HG02970 (cell line): Measurements from ENCODE around the gene MYCBPAP.

Experiments
- ATAC-seq: cut with Tn5 transposase; IDR thresholded peaks from one replicate; pipeline ENCODE4 v1.9.1; 2021; ENCODE audit warnings: mild to moderate bottlenecking, moderate library complexity, moderate number of reproducible peaks; ENCODE audit not compliant: unreplicated experiment, low FRiP score

The MYCBPAP gene

GRCh38 chr17:50565402-50566350 is 57.4 kb downstream of the MYCBPAP start:
- ATAC-seq = no peak

GRCh38 chr17:50566886-50567285 is 58.6 kb downstream of the MYCBPAP start:
- ATAC-seq = no peak

DNA sequence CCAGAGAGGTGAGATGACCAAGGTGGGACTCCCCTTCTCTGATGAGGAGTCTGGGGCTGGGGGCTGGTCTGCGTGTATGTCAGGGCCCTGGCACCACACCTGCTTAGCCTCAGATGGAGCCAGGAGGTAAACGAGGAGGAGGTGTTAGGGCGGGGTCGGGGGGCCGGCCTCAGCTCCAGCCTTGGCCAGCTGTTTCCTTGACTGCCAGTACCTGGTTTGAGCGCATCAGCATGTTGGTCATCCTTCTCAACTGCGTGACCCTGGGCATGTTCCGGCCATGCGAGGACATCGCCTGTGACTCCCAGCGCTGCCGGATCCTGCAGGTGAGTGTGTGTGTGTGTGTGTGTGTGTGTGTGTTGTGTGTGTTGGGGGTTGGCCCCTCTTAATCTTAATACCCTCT is 60.4 kb downstream of the MYCBPAP start:
- ATAC-seq = no peak

DNA sequence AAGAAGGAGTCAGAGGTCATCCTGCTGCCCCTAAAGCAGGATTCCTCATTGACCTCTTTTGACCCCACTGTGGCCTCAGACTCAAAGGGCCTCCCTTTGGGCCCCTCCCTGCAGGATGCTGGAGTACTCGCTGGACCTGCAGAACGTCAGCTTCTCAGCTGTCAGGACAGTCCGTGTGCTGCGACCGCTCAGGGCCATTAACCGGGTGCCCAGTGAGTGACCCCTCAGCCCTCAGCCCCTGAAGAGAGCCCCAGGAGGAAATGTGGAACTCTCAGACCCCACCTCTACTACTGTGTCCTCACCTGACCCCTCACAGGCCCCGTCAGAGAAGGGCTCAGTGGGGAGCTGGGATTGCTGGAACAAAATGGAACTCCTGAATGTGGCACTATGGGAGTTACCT is 61.4 kb downstream of the MYCBPAP start:
- ATAC-seq = no peak

GRCh38 chr17:50570032-50570431 is 61.8 kb downstream of the MYCBPAP start:
- ATAC-seq = no peak

- ATAC-seq = no peak
These were observed 62.3 kb downstream of the MYCBPAP start for GRCh38 chr17:50570528-50570927.

- ATAC-seq = no peak
These were observed 63.4 kb downstream of the MYCBPAP start for GRCh38 chr17:50571681-50572080.

GRCh38 chr17:50572541-50572940 is 64.3 kb downstream of the MYCBPAP start:
- no peak for ATAC-seq

DNA sequence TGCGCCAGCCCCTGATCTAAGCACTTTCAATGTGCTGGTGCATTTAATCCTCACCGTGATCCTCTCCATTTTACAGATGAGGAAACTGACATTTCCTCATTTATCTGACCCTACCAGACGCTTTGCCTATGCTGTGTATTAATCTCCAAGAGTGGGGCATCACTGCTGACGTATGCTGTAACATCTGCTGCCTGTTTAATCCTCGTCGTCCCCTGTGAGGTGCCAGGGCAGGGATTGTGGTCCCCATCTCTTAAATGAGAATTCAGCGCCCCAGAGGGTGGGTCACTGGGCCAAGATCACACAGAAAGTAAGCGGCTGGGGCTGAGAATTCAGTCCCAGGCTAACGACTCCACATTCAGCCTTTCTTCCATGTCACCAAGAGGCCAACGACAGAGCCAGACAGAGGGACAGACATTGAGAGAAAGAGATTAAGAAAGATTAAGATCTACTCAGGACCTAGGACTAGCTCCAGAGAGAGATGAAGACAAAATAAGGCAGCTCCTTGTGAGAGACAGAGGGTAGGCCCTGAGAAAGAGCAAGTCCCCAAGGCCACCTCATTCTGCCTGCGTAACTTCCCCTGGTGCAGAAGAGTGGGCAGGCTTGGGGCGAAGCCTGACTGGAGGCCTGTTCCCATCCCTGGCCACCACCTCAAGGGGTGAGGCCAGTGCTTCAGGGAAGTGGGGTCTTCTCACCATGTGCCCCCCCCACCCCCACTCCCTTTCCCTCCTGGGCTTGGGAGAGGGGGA is 65.8 kb downstream of the MYCBPAP start:
- no peak for ATAC-seq

GRCh38 chr17:50575581-50576210 is 67.5 kb downstream of the MYCBPAP start:
- no peak for ATAC-seq

GRCh38 chr17:50576864-50577263 is 68.6 kb downstream of the MYCBPAP start:
- ATAC-seq = no peak

DNA sequence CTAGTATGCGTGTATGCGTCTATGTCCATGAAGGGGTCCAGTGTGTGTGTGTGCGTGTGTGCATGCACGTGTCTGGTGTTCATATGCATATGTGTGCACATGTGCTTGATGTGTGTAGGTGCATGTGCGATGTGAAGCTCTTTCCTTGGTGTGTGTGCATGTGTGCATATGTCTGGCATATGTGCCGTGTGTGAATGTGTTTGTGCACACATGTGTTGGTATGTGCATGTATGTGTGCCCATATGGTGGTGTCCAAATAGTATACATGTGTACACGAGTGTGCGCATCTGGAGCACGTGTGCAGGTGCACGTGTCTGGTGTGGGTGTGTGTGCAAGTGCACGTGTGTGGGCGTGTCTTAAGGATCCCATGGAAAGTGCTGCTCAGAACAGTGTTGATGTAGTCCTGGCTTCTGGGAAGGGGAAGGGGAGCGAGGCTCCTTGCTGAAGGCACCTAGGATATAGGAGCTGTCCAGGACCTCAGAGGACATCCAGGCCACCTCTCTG is 69.3 kb downstream of the MYCBPAP start:
- no peak for ATAC-seq

DNA sequence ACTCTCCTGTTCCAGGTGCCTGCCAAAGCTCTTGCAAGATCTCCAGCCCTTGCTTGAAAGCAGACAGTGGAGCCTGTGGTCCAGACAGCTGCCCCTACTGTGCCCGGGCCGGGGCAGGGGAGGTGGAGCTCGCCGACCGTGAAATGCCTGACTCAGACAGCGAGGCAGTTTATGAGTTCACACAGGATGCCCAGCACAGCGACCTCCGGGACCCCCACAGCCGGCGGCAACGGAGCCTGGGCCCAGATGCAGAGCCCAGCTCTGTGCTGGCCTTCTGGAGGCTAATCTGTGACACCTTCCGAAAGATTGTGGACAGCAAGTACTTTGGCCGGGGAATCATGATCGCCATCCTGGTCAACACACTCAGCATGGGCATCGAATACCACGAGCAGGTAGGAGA is 69.9 kb downstream of the MYCBPAP start:
- no peak for ATAC-seq

DNA sequence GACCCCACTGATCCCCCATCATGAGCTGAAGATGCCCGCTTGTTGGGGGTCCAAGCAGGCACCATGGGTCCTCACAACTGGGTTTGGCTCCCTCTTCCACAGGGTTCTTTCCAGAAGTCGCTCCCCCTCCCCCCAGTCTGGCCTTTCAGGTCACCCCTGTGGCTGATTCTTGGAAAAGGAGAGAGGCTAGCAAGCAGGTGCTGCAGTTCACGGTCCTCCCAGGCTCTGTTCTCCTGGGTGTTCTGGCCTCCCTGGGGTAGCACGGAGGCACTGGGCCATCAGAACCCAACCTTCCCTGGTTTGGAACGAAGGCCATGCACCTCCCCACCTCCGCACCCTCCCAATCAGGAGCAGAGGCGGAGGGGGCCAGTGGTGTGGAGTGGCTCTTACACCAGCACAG is 71.2 kb downstream of the MYCBPAP start:
- no peak for ATAC-seq

DNA sequence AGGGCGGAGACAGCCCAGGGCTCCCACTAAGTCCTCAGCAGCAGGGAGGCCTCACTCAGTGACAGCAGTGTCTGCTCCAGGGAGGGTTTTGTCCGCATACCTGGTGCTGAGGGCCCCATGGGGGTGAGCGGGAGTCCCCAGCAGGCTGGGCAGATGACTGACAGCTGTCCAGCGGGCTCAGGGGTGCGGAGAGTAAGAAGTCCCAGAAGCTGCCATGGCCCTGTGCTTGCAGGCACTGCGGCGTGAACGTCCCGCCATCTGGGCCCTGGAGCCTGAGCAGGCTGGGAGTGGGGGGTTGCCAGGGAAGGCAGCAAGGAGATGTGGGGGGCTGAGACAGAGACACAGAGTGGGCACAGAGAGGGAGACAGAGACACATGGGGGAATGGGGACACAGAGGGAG is 72.4 kb downstream of the MYCBPAP start:
- ATAC-seq = no peak
